OCI-LY3 (cell line): Measurements from ENCODE around the gene CEACAM1.

Experiments
- EZH2phosphoT487 ChIP-seq: fragments of 200-600 bp; shearing (Covaris generic); IDR thresholded peaks from 2 replicates; pipeline ENCODE4 v1.6.1; 2018; ENCODE audit warnings: antibody characterized with exemption, mixed run types, low read depth
- TF ChIP-seq, protein P1 (sequence below): fragments of 200-600, 300-600 bp; sonication (generic); IDR thresholded peaks from 2 replicates; pipeline ENCODE4 v1.5.1; 2014; ENCODE audit warnings: antibody characterized with exemption, low read length, low read depth

DNA sequence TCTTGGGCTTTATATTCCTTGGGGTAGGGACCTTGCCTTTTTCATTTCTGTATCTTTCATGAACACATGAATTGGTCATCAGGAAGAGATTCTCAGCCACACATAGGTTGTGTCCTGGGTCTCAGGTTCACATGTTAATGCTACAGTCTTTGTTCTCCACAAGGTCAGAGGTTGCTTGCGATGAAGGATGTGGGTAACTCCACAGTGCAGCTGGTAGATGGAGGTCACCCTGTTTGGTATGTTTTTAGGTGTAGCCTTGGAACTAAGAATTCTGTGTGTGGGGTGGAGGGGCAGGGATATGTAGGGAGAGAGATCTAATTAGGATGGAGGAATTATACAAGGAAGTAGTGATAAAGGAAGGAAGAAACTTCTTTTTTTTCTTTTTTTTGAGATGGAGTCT lies 23.2 kb downstream of the CEACAM1 start:
- TF ChIP-seq, protein P1, sequence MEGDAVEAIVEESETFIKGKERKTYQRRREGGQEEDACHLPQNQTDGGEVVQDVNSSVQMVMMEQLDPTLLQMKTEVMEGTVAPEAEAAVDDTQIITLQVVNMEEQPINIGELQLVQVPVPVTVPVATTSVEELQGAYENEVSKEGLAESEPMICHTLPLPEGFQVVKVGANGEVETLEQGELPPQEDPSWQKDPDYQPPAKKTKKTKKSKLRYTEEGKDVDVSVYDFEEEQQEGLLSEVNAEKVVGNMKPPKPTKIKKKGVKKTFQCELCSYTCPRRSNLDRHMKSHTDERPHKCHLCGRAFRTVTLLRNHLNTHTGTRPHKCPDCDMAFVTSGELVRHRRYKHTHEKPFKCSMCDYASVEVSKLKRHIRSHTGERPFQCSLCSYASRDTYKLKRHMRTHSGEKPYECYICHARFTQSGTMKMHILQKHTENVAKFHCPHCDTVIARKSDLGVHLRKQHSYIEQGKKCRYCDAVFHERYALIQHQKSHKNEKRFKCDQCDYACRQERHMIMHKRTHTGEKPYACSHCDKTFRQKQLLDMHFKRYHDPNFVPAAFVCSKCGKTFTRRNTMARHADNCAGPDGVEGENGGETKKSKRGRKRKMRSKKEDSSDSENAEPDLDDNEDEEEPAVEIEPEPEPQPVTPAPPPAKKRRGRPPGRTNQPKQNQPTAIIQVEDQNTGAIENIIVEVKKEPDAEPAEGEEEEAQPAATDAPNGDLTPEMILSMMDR, result no peak
- TF ChIP-seq EZH2phosphoT487, result no peak
